ENCODE results near the gene UST.

UST gene

DNA sequence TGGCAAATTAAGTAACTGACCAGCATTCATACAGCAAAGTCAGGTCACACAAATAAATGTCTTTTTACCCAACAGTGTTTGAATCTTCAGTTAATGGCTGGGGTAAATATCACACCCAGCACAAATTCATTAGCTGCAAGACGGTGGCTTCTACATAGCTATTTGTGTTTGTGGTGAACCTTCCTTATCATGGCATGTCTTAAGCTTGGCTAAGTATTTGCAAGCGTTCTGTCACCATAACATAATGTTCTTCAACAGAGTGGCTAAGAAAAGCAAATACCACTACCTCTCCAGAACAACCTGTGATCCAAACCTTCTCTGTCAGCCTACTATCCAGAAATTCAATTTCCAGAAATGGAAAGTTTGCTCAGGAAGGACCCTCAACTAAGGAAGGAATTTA lies 315.1 kb downstream of the UST start:
- no peak for DNase-seq (ENCODE audit: low spot score)

DNA sequence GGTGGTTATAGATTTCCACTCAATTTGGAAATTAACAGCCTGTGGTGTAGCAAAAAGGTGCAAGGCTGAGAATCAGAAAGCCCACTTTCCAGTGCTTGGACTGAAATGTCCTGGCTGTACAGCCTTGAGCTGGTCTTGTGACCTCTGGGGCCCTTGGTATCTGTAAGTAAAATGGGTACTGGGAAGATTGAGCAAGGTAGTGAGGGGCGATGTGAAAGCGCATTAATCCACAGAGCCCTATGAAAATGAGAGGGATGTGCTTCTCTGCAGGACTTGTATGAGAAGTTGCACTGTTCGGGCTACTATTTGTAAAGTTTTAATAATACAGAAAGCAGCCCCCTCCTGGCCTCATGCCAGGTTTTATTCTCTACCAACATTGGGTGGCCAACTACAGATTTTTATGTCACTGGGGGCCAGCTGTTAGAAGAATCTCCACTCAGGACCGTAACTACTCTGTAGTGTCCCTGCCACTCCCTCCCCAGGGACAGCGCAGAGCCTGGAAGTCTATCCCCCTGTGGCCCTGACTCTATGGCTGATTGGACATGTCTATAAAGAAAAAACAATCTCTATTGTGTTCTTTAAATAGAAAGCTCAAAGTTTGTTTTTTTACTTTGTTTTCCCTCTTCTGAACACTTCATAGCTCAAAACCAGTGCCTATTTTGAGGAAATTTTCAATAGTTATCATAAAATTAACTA lies 316.0 kb downstream of the UST start:
- no peak for DNase-seq (ENCODE audit: low spot score)

DNA sequence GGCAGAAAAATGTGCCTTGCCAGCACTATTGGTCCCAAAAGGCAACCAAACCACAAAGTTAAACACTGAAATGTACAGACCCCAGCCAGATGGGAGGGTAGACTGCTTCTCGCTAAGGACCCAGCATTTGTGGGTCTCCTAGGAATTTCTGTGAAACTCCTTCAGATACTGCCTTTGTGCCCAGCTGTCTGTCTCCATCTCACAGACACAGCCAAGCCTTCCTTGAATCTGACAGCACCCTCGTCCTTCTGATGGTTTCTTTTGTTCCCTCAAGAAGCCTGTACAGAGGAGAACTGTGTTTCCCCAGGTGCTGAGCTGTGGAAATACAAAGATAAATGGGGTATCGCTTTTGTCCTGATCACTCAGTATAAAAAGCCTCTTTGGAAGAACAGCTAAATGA lies 316.6 kb downstream of the UST start:
- no peak for DNase-seq (ENCODE audit: low spot score)

DNA sequence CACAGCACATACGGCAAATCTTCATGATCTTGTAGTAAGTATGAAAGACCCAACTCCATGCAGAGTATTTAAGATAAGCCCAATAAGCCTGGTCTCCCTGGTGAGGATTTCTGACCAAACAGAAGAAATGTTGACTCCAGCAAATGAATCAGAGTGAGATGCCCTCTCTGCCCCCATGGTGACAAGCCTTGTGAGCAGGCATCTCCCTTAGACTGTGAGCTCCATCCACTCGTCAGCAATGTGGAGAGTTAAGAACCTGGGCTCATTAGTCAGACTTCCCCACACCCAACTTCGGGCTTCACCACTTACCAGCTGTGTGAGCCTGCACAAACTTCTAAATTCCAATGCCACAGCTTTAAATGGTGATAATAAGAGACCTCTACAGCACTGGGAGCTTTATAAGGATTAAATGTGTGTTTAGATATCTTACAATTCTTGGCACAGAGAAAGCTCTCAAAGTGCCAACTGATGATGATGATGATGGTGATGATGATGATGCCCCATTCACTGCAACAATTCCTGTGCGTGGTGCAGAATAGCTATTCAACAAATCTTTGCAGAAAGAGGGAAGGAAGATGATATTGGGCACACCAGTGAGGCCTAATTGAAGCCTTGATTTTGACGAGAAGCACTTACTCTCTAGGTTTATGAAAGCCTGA lies 317.3 kb downstream of the UST start:
- DNase-seq (ENCODE audit: low spot score) = no peak

DNA sequence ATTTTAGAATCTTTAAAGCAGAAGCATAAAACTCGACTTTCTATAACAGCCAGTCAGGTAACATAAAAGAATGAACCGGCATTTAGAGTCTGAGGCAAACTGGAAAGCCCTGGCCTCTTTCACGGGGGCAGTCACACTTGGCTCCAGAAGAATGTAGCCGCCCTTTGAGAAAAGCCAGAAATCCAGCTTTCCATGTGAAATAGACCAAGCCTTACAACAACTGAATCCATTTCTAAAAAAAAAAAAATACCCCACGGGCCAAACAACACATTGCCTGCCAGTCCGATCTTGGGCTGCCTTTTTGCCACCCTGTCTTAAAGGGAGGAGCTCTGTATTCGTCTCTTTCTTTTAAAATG lies 317.8 kb downstream of the UST start:
- DNase-seq (ENCODE audit: low spot score) = no peak

DNA sequence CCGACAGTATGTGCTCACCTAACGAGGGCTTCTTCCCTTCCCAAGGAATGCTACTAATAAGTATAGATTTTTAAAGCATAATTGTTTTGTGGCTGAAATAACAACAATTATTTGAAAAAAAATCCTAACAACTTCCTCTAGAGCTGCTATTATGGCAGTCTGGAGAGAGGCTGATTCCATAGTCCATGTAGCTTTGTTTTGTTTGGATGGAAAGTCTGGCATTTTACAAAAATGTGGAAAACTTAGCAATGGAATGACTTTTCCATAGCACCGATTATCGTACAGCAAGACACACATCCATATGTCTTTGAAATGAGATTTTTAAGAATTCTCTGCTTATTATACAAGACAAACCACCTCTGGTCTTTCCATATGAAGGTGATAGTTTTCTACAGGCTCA lies 318.3 kb downstream of the UST start:
- no peak for DNase-seq (ENCODE audit: low spot score)

DNA sequence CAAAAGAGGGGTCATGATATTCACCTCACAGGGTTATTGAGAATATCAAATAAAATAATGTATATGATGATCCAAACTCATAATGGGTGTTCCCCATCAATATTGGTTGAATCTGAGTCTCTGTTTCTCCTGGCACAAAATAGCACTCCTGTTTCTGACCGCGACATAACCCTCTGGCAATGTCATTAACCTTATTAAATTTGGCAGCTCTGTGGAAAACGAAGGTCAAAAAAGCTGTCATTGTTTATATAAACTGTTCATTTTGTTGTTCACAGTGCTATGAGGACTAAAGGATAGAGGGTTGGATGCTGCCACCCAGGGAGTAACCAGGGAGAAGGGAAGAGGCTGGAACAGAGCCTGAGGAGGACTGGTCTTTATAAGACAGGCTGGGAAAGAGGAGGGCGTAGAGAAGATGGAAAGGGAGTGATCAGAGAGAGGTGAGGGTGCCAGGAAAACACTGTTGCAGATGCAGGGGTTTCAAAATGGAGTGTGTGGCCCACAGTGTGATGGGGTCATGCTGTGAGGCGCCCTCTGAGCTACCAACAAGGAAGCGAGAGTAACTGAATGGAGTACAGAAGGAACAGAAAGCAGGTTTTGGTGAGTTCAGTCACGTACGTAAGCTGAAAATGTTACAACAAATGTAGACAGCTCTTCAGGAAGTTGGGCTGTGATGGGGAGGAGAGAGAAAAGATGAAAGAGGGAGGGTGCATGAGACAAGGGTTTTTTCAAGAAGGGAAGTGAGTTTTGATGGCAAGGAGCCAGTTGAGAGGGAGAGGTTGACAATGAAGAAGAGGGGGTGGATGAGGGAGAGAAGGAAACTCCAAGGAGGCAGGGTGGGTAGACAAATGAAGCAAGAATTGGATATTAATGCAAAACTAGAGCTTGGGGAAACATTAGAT lies 319.1 kb downstream of the UST start:
- DNase-seq (ENCODE audit: low spot score) = no peak

DNA sequence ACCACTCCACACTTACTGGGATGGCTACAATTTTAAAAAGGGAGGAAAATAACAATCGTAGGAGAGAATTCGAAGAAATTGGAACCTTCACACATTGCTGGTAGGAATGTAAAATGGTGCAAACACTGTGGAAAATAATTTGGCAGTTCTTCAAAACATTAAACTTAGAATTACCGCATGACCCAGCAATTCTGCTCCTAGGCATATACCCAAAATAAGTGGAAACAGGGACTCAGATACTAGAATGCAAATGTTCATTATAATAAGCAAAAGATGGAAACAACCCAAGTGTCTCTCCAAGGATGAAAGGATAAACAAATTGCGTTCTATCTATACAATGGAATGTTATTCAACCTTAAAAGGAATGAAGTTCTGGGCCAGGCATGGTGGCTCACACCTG lies 325.2 kb downstream of the UST start:
- no peak for DNase-seq (ENCODE audit: low spot score)

DNA sequence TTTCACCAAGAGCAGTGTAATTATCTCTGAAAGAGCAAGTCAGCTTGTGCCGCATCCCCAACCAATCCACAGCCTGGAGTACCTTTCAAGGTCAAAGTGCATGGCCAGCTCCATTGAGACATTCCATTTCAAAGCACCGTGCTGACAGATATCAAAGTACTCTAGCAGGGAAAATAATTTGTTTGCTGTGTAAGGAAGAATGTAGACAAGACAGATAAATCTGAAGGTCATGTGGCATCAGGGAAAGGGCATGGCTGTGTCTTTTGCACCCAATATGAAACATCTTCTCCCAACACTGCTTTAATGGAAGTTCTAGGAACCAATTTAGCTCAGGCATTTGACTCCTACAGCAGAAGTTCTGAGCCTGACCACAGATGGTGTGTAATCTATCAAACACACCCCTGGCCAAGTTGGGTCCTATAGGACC lies 328.0 kb downstream of the UST start:
- DNase-seq (ENCODE audit: low spot score) = no peak

DNA sequence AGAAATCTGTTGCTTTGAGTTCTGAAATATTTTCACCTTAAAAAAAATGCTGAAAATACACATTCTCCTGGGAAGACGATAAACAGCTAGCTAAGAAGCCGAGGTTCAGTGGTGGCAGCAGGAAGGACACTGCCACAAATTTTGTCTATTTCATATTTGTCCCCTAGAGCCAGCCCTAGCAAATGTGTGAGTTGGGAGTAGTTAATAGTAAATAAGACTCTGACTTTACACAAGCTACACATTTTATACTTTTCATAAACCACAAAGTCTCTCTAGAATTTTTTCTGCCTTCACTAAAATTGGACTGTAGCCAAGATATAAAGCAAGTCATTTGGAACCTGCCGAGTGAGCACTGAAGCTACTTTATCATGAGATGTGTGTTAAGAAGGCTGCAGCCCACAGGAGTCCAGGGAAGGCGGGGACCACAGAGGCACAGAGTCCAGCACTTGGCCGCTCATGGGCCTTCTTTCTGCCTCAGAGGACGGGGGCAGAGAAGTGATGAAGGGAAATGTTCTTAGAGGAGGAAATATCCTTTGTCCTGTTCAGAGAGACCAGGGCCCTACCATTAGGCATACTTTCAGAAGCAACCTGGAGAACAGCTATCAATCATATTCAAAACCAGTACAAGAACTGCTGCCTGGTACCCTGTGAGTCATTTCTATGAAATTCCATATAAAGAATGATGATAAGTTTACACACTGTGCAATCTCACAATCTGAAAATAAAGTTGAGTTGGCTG lies 329.0 kb downstream of the UST start:
- no peak for DNase-seq (ENCODE audit: low spot score)

DNA sequence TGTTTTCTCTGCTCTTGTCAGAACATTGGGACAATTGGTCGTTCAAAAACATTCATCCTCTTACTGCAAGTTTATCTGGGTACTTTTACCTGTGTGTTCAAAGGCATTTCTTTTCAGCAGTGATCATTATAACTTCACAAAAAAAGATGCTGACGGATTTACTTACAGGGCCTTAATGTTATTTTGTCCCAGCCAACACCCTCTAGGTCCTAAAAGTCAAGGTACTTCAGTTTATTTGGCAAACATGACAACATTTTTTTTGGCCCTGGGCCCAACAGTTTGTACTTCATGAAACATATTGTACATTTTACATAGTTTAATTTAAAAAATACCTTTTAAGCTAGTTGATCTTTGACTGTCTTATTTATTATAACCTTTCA lies 329.5 kb downstream of the UST start:
- DNase-seq (ENCODE audit: low spot score) = no peak

DNA sequence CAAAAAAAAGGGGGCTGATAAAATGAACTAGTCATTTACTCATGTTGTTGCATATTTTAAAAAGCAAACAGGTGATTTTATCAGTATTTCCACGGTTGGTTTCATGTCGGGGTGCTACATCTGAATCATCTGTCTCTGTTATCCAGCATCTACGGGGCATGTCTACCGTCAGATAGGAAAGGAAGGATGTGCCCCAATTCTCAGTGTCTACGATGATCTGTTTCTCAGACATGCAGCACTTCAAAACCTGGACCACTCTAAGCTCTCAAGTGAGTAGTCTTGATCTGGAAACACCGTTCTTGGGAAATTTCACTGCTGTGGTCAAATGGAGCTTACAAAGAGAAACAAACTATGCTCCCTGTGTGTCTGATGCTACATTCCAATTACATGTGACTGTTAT lies 330.4 kb downstream of the UST start:
- no peak for DNase-seq (ENCODE audit: low spot score)

DNA sequence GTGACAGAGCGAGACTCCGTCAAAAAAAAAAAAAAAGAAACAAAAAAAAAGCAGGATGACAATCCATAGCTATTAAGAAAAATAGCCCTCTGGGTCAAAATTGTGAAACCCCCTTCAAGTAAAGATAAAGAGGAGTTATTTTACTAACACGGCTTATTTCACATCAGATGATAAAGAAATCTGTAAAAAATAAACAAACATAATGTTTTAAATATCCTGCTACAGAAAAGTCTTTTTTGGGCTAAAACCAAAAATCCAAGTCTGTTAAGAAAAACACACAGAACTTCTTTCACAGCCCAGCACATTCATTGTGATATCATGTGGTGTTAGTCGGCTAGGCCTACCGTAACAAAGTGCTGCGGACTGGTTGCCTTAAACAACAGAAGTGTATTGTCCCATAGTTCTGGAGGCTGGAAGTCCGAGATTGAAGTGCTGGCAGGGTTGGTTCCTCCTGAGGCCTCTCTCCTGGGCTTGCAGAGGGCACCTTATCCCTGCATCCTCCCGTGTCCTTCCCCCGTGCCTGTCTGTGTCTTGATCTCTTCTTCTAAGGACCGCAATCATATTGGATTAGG lies 331.5 kb downstream of the UST start:
- no peak for DNase-seq (ENCODE audit: low spot score)

DNA sequence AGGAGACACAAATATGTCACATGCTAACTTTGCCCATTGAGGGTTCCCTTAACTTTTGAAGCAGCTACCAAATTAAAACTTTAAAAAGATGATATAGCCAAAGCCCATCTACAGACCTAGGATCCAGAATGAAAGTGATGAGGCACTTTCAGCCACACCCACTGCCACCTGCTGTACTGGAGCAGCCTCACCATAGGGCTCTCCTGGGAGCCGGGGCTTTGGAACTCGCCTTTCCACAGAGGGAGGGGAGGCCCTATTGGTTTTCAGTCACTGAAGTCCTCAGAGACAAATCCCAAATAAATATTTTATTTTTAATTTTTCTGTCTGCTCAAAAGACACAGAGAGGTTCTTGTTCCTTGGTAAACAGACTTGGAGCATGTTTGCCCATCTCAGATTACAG lies 332.6 kb downstream of the UST start:
- no peak for DNase-seq (ENCODE audit: low spot score)

DNA sequence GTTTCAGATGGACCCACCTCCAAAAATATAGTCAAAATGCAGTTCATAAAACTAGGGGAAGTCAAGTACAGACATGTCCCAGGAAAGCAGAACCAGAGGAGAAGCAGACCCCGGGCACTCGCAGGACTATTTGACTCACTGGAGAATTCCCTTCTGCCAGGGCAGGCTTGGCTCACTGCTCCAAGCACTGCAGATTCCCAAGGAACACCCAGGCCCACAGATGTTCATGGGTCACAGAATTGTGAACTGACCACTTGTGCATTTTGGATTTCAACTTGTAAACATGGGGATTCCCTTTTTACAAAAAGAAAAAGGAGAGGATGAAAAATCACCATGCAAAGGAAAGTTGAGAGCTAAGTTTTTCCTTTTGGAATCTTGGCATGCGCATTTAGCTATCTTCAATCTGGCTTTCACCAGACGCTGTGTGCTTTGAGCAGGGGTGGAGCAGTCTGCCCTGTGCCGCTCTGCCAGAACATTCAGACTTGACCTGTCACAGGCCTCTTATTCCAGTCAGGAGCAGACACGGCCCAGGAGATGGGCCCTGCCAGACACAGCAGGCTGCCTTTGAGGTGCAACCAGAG lies 333.2 kb downstream of the UST start:
- DNase-seq (ENCODE audit: low spot score) = no peak

DNA sequence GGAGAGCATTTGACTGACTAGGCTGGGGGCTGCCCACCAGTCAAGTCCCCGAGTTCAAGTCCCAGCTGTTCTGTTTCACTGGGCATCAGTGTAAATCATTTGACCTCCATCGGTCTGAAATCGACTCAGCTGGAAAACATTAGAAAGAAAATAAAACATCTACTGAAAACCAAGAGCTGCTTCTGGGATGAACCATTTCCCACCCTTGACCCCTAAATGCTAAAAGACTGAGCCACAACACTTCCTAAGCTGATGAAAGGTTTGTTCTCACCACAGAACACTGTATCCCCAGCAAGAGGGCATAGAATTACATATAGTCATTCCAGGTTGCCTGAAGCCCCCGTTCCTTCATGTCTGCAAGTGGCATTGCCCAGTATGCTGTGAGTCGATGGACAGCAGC lies 333.7 kb downstream of the UST start:
- no peak for DNase-seq (ENCODE audit: low spot score)

DNA sequence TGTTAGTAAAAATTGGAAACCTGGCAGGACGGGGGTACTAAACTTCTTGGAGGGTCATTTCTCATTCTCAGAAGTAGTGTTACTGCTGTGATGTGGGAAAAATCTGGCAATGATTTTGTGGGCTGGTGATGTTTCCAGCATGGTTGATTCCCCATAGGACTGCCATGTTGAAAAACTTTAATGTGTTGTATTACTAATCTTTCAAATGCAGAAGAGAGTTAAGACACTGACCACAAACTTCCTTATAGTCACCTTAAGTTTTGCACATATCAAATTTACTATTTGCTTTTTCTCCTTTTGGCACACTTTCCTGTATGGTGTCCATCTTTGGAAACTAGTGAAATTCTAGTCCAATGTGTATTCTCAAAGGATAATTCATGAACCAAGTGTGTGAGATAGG lies 334.5 kb downstream of the UST start:
- DNase-seq (ENCODE audit: low spot score) = no peak

DNA sequence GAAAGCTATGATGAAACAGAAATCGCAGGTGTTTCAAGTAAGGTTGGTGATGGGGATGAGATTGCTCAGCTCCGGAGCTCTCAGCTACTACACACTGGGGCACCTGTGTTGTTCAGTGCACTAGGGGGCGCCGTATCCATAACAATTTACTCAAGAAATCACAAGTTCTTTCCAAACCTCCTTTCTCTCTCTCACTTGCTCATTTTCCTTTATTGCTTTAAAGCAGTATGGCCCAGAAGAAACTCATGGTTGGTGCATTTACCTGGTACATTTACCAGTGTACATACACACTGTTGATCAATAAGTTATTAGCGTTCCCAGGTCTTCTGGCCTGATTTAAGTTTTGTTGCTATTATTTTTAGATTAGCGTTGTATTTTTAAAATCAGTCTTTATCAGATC lies 335.5 kb downstream of the UST start:
- peak; percentile 46 for DNase-seq (ENCODE audit: low spot score)

DNA sequence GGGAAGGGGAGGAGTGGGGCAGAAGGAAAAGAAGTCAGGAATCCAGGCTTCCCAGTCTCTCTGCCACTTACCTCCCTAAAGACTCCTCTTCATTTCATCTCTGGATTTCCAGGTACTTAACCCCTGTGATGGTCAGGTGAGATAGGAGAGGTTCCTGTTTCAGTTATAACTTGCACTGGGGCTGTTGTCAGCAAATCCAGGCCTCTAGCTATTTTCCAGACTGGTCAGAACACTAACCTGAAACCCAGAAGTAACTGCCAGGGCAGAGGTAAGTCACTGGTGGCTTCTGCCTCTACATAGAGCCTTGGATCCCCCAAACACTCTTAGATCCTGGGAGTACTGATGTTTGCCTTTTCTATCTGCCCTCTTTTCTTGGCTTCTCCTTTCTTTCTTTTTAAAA lies 337.2 kb downstream of the UST start:
- DNase-seq (ENCODE audit: low spot score) = no peak

DNA sequence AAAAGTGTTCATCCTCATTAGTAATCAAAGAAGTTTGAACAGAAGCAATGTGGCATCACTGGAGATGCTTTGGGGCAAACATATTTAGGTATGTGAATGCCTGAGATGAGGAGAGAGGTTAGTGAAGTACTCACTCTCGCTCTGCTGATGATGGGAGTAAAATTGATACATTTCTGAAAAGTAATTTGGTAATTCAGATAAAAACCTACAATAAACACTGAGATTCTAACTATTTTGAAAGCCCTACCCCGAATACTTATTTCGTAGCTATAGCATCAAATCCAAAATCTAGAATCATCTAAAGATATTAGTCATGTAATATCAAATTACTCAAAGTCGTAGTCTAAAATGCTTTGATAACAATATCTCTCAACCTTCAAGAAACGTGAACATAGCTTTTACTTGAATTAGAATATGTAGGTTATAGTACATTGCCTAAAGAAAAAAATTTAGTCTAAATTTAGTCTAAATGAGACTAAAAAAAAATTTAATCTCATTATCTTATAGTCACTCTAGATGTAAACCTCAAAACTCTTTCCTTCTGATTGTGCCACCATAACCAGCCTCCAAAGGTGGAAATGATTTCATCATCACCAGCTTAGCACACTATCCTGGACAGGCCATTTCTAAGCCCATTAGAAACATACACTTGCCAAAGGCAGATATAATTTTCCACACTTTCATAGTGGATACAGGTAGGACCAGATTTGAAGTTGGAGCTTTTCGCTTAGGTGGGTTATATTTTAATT lies 338.2 kb downstream of the UST start:
- DNase-seq (ENCODE audit: low spot score) = no peak

DNA sequence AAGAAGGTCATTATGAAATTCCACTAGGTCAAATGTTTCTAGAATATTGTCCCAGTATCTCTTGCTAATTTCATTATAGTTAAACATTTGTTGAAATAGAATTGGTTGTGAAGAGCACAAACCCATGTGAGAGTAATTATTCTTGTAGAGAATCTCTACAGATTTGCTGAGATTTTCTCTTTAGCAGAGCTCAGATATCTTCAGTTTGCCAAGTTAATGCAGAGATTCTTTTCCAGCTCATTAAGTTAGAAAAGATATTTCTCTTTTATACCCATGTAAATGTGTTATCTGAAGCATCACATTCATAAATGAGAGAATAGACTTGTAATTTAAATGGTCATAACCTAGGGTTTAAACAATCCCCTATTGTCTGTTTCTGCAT lies 338.7 kb downstream of the UST start:
- no peak for DNase-seq (ENCODE audit: low spot score)
